ENCODE results near the gene AGRN. TPM values are rescaled to one million over a fixed set of nuclear protein-coding genes. Genes with fewer than 3 reads are reported as not detected.

The AGRN gene
- total and polyA plus RNA-seq, 4 donors, result 1.8 to 22.4 (median 16.9) TPM

- no peaks in the 10 kb centered on the region for H3K27me3 ChIP-seq (ENCODE audit: control insufficient read depth in 4 of 4, insufficient read depth in 4 of 4, low read length in 3 of 4)
- H3K36me3 ChIP-seq (ENCODE audit: control insufficient read depth in 4 of 4, insufficient read depth in 3 of 4, low read depth in 1 of 4, low read length in 3 of 4), result peaks cover 0 to 21% (median 5%) of the 10 kb centered on the region in 4 donors
- no peak for DNase-seq (ENCODE audit: low spot score)
- 96% methylated on average over 46 of the region's 46 CpGs for WGBS
- no peaks in the 10 kb centered on the region for H3K4me1 ChIP-seq (ENCODE audit: control insufficient read depth in 4 of 4, insufficient read depth in 4 of 4, low read length in 3 of 4)
- no peak overlapping the region for H3K4me3 ChIP-seq (ENCODE audit: low read depth in 1 of 3, low read length in 3 of 3)
- TF ChIP-seq YY1 (IDR thresholded peaks at IDR 0.05) (no peak), EGR1 (IDR thresholded peaks at IDR 0.05; ENCODE audit: low read depth in 2 of 2) (no peak), HNF4G (IDR thresholded peaks at IDR 0.05) (no peak), REST (IDR thresholded peaks at IDR 0.05) (no peak), HNF4A (conservative IDR thresholded peaks at IDR 0.05) (no peak), TAF1 (conservative IDR thresholded peaks at IDR 0.05) (no peak), MAX (IDR thresholded peaks at IDR 0.05) (no peak), ATF3 (IDR thresholded peaks at IDR 0.05) (no peak), CTCF (IDR thresholded peaks at IDR 0.05; ENCODE audit: low read depth, low read length, missing input control) (no peak)
- no peak overlapping the region for H3K9ac ChIP-seq (ENCODE audit: low read depth in 1 of 2, low read length in 2 of 2)
- no peak overlapping the region for H3K27ac ChIP-seq (ENCODE audit: low read depth in 1 of 2, low read length in 2 of 2)
- no peaks in the 10 kb centered on the region for H3K9me3 ChIP-seq (ENCODE audit: control insufficient read depth in 4 of 4, low read length in 3 of 4)
These were observed 31.3 kb downstream of the AGRN start for GRCh38 chr1:1051127-1051810.

GRCh38 chr1:1052003-1052840 is 32.3 kb downstream of the AGRN start:
- no peak for TF ChIP-seq EGR1 (IDR thresholded peaks at IDR 0.05; ENCODE audit: low read depth in 2 of 2)
- no peak overlapping the region for H3K9ac ChIP-seq (ENCODE audit: low read depth in 1 of 2, low read length in 2 of 2)
- H3K36me3 ChIP-seq (ENCODE audit: control insufficient read depth in 4 of 4, insufficient read depth in 3 of 4, low read depth in 1 of 4, low read length in 3 of 4), result peaks cover 0 to 17% (median 3%) of the 10 kb centered on the region in 4 donors
- no peak overlapping the region for H3K4me3 ChIP-seq (ENCODE audit: low read depth in 1 of 3, low read length in 3 of 3)
- WGBS, result 96% methylated on average over 29 of the region's 29 CpGs
- H3K4me1 ChIP-seq (ENCODE audit: control insufficient read depth in 4 of 4, insufficient read depth in 4 of 4, low read length in 3 of 4), result no peaks in the 10 kb centered on the region
- no peaks in the 10 kb centered on the region for H3K9me3 ChIP-seq (ENCODE audit: control insufficient read depth in 4 of 4, low read length in 3 of 4)
- no peak overlapping the region for H3K27ac ChIP-seq (ENCODE audit: low read depth in 1 of 2, low read length in 2 of 2)
- DNase-seq (ENCODE audit: low spot score), result no peak
- no peaks in the 10 kb centered on the region for H3K27me3 ChIP-seq (ENCODE audit: control insufficient read depth in 4 of 4, insufficient read depth in 4 of 4, low read length in 3 of 4)
